HG03159 (cell line): ENCODE data around the gene SMAD4.

Source experiments
- ATAC-seq: cut with Tn5 transposase; IDR thresholded peaks from one replicate; pipeline ENCODE4 v1.9.1; 2021; ENCODE audit warnings: mild to moderate bottlenecking, moderate library complexity; ENCODE audit not compliant: unreplicated experiment

SMAD4 gene

DNA sequence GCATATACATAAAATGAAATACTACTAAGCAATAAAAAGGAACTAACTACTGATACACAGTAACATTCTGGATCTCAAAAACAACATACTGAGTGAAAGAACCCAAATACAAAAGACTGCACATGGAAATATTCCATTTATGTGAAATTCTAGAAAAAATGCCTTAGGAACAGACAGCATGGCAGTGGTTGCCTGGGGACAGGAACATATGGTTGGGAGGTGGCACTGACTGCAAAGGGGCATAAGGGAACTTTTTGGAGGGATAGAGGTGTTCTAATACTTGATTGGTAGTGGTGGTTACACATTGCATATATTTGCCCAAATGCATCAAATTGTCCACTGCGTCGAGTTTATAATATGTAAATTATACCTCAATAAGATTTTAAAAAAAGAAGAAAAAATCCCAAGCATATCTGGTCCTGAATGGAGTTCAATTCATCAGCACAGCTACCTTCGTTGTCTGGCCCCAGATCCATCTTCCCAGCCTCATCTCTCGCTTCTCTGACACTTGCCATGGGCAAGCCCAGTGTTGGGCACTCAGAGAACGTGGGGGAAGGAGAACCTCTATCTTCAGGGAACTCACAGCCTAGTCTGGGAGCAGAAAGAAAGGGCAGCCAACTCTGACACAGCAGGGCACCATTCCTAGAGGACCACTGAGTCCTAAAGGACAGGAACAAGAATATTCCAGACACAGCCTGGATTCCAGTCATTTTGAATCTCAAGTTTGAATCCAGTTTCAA is 8.6 kb upstream of the SMAD4 start:
- no peak for ATAC-seq

DNA sequence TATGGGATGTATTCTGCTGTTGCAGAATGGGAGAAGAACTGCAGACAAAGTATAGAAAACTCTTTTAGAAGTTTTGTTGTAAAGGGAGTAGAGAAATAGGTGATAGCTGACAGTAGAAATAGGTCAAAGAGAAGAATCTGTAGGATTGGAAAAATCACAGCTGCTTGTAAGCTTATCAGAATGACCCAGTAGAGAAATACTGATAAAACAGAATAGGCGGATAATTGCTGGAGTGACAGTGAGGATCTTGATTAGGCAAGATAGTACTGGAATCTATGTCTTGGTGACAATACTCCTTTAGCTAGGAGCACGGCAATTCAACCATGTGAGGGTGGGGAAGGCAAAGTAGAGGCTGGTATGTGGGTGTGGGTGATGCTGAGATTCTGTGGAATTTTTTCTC is 4.5 kb upstream of the SMAD4 start:
- ATAC-seq: no peak

DNA sequence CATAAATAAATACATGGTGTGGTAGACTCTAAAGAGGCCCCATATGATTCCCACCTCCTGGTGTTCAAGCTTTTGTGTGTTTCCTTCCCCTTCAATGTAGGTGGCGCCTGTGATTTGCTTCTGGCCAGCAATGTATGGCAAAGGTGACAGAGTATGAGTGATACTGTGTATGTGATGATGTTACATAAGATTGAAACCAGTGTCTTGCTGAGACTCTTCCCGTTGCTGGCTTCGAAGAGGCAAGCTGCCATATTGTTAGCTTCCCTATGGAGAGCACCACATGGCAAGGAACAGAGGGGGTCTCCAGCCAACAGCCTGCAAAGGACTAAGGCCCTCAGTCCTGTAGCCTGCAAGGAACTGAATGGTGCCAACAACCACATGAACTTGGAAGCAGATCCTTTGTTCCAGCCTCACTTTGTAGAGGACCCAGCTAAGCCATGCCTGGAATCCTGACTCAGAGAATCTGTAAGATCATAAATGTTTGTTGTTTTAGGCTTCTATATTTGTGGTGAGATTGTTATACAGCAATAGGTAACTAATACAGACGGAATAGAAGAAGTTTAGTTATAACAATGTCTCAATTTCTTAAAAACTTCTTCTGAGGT is 1.7 kb upstream of the SMAD4 start:
- no peak for ATAC-seq

DNA sequence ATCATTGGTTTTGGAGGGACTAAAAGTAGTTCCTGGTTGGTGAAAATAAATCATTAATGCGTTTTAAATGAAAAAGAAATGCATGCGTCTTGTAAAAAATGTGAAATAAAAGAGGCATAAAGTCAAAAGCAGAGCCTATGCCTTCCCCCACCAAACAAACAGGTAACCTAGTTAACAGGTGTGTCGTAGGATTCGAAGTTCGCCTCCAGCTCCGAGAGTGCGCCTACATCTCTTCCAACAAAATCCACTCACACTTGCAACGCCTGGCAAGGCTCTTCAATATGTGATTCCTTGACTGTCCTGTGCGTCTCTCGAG is 677 bp upstream of the SMAD4 start:
- no peak for ATAC-seq

DNA sequence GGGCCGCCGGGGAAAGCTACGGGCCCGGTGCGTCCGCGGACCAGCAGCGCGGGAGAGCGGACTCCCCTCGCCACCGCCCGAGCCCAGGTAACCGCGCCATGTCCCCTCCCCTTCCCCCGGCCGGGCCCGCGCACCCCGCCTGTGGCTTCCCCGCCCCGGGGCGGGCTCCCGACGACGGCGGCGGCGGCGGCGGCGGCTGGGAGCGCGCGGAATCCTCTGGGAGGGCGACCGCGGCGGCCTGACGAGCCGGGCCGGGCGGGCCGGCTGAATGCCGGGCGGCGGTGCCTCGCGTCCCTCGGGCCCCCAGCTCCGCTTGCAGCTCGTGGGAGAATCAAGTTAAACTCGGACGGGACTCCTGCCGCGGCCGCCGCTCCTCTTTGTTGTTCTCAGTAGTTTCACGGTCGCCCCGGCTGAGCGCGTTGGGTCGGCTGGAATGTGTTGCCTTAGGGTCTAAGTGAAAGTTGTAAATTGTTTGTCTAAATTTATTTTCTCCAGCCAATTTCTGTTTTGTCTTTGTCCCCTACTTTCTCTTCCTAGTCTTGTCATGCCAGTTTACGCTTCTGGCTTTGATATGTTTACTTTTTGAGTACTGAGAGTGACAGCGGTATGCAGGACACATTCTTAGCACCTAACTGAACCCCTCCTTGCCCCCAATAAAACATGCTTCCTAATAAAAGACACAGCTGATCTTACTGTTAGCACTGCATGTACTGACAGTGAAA is 685 bp downstream of the SMAD4 start:
- peak; percentile 54 for ATAC-seq

DNA sequence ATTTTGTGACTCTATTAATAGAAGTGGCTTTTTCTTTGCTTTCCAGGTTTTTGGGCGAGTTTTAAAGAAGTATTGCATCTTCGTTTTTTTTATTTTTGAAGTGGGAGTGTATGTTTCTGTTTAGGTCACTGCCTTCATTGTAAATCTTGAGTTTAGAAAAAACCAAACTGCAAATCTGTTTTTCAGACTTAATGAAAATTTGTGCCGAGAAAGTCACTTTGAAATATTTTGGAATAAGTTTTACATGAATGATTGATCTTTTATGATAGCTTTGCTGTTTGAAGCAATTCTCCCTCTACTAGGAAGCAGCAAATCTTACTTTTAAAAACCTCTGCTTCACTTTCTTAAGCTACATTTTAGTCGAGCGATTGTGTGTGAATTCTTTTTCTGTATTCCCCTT is 2.2 kb downstream of the SMAD4 start:
- no peak for ATAC-seq

DNA sequence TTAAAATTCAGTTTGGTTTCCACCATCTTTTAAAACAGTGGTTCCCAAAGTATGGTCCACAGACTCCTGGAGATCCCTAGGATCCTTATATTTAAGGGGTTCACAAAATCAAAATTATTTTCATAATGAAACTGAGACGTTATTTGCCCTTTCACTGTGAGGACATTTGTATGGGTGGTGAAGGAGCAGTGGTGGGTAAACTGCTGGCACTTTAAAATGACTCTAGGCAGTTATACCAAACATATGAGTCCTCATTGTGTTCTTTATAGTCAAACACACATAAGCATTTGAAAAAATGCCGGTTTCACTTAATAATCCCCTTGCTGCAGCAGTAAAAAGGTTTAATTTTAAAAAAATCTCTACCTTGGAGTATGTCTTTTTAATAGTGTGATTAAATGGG is 7.2 kb downstream of the SMAD4 start:
- no peak for ATAC-seq

DNA sequence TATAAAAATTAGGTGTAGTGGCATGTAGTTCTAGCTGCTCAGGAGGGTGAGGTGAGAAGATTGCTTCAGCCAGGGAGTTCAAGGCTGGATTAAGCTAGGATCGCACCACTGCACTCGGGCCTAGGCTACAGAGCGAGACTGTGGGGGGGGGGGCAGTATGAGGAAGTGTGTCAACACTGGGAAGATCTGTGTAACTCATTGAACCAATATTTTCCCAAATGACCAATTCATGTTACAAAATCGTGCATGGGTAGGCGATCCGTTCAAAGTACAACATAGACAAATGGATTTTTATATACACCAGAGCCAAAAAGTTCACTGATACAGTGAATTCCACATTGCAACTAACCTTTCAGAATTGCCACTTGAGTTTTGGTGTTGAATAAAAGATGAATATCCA is 8.1 kb downstream of the SMAD4 start:
- ATAC-seq: no peak

DNA sequence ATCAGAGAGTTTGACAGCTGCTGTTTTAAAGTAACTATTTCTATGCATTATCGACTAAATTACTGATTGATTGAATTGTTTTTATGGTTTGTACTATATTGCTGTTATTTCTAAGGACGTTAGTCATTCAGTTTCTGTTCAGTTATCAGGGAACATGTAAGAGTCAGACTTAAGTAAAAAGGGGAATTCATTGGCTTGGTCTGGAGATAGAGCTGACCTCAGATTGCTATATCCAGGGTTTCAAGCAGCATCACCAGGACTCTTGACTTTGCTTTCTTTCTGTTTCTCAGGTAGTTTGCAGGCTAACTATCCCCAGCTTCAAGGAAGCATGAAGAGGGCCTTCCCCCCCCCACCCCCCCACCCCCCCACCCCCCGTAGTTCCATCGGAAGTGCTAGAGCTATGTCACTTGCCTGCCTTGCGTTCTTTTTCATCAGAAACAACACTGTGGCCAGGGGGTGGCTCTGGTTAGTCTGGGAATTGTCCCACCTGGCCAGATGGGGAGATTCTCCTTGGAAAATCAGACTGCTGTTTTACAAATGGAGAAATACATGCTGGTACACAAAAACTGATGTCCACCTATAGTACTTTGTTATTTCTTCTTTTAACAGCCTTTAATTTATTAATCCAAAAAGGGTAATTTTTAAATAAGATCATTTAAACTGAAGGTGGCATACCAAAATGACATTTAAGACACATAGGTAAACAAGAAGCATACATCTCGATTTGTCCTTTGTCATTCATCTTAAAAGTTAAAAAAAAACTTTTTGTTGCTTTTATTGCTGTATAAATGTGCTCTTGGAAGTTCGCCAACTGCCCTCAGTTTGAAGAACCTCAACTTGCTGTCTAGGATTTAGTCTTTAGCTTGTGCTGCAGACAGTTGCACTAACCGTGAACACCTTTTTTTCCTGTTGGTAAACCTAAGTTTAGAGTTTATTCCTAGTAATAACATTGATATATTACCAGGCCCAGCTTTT is 9.4 kb downstream of the SMAD4 start:
- ATAC-seq: no peak

DNA sequence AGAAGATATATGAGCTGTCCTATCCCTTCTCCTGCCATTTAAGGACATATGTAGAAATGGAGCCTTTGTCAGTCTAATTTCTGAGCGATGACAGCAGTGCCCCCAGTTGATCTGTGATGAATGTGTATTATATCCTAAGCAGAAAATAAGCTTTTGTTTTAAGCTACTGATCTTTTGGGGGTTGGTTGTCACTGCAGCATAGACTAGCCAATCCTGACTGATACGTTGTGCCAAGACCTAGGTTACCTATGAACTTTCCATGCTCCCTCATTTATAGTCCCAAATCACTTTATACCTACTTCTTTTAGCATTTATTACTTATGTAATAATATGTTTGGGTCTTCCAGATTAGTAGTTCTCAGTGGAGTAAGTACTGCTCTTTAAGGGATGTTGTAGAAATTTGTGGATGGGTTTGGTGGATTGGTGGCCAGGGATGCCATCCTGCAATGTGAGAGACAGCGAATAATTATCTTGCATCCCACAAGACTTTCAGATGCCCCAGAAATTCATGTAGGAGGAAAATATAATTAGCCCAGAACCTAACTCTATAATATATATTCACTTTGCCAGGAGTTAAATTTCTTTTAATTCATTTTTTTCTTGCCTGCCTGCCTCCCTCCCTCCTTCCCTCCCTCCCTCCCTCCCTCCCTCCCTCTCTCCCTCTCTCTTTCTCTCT is 11.8 kb downstream of the SMAD4 start:
- no peak for ATAC-seq

DNA sequence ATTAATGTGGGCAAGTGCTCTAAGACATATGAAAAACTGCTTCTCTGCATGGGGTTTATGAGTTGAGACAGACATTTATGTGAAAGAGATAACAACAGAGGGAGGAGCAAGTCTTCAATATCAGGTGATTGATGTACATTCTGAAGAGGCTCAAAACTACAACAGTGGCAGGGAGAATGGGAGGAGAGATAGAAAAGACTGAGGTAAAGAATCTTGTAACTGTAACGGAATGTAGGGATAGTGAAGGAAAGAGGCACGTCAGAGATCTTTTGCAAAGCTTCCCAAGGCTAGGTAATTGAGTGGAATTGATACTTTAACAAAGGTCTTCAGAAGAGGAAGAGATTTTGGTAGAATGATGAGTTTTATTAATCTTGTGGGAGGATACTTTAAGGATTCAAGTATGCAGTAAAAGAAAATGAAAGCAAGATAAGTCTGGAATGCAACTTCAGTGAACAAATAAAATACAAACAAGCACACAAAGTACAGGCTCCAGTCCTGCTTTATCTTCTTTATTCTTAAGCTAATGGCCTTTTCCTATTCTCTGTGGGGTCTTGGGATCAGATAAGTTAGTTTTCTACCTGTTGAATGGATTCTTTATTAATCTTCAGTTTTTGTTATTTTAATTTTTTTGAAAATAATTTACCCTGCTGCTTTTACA is 15.0 kb downstream of the SMAD4 start:
- no peak for ATAC-seq

DNA sequence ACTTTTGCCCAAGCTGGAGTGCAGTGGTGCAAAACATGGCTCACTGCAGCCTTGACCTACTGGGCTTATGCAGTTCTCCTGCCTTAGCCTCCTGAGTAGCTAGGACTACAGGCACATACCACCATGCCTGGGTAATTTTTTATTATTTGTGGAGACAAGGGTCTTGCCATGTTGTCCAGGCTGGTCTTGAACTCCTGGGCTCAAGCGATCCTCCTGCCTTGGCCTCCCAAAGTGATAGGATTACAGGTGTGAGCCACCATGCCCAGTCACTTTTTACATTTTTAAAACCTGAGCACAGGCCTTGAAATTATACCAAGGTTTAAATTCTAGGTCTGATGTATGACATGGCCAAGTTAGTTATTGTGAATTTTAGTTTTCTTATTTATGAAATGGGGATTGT is 18.2 kb downstream of the SMAD4 start:
- ATAC-seq: no peak

DNA sequence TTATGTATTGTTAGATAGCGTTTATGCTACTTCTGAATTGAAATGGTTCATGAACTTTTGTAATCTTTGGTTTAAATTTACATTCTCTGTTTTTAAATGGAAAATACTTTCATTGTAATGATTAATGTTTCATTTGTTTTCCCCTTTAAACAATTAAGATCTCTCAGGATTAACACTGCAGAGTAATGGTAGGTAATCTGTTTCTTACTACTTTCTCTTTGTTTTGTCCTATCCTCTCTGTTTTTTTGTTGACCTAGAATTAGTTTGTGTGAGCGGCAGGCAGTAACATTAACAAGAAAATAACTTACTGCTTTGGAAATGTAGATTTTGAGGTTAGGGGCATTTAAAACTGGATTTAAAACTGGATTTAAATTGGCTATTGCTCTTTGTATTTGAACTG is 19.1 kb downstream of the SMAD4 start:
- no peak for ATAC-seq

DNA sequence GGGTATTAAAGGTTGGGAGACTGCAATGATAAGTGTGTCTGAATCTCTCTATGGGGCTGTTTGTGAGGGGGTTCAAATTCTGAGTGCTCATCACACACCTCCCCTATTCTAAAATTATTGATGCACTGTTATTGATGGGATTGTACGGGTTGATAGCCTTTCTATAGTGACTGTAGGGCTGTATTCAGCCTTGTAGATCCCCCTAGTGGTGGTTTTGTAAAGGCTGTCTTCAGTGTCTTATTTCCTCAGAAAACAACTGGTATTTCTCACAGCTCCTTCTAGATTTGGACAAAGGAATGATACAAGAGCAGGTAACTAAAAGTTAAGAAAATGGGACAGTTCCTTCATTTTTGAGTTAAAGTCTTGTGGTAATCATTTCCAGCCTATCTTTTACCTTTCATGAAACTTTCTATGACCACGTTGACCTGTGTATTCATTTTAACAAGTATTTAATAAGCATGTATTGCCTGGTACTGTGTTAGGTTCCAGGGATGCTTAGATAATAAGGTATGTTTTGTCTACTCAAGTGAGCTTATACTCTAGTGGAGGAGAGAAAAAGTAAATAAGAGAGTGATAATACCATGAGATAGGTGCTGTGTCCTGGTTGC is 21.2 kb downstream of the SMAD4 start:
- peak; percentile 85 for ATAC-seq

DNA sequence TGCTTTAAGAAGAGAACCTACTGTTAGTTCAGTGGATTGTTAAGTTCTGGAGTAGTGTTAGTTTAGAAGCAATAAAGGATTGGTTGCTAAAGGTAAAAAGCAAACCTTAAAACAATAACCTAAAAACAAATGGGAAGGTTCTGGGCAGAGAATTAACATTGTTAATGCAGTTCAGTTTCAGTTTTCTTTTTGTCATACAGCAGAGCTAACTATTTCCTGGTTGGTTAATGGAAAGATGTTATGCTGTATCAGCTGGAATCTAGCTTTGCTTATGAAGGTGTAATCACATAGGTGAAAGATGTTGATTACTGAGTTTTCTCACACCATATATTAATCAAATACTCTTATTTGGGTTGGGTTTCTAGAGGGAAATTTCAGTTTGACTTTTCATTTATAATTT is 23.8 kb downstream of the SMAD4 start:
- peak; percentile 69 for ATAC-seq

DNA sequence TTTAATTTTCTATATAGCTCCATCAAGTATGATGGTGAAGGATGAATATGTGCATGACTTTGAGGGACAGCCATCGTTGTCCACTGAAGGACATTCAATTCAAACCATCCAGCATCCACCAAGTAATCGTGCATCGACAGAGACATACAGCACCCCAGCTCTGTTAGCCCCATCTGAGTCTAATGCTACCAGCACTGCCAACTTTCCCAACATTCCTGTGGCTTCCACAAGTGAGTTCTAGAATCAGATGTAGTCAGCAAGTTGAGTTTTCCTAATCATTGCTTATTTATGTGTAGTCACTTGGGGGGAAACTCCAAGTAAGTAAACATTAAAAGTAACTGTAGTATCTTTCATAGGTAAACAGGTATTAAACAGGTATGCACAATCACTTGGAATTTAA is 24.8 kb downstream of the SMAD4 start:
- ATAC-seq: no peak

DNA sequence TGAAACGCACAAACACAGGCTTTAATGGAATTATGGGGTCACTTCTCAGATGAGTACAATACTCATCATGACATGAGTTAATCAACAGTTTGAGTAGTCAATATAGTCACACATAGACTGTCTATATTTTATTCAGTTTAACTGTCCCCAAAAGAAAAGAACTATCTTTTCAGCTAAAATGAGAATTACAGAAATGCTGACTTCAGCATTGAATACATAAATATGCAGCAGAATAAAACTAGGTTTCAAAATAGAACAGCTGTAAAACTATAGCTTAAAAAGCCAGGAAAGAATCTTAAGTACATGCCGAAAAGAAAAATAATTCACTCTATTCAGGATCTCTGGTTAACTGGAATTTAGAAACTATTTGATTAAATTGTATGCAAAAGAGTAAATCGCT is 30.0 kb downstream of the SMAD4 start:
- no peak for ATAC-seq

DNA sequence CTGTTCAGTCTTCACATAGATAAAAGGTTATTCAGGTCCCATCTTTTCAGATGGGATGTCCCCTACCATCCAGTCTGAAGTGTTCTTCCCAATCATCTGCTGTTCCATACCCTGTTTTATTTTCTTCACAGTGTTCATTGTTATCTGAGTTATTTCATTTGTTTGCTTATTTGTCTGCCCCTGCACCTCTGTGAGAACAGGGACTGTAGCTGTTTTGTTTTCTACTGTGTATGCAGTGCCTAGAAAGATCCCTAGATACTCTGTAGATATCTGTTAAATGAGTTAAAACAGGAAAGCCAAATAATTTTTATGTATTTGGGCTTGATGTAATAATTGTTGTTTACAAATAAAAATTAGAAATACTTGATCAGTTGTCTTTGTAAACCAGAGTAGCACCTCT is 34.2 kb downstream of the SMAD4 start:
- ATAC-seq: no peak

DNA sequence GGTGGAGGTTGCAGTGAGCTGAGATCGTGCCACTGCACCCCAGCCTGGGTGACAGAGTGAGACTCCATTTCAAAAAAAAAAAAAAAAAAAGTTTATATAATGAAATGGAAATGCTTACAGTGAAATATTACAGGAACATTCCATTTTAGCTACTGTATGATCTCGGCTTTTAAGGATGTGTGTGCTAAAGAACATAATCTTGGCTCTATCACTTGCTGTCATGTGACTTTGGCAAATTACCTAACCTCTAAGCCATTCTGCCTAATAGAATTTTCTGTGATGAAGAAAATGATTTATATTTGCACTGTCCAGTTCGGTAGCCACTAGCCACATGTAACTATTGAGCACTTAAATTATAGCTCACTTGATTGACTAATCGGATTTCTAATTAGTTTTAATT is 36.3 kb downstream of the SMAD4 start:
- no peak for ATAC-seq

DNA sequence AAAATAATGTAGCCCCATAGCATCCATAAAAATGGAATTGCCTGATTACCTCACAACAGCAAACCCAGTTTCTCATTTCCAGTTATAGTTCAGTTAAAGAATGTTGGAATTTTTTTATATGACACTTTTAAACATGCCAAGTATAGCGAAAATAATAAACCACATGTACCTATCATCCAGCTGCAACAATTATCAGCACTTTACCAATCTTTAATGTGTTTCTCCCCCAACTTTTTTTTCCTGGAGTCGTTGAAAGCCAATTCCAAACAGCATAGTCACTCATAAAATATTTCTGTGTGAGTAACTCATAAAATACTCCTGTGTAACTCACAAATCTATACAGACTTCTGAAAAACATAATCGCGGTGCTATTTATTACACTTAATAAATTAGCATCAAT is 38.1 kb downstream of the SMAD4 start:
- no peak for ATAC-seq
